SIG-M5 (cell line): ENCODE measurements around the gene LHPP.

Experiments used
- DNase-seq: peaks from one replicate; lab custom pipeline; 2025; lab: John Stamatoyannopoulos, UW

Gene LHPP

GRCh38 chr10:124644771-124645415 is 183.3 kb downstream of the LHPP start:
- no peak for DNase-seq

- no peak for DNase-seq
Measured at GRCh38 chr10:124645467-124646095, 184.0 kb downstream of the LHPP start.

GRCh38 chr10:124646483-124647352 is 185.1 kb downstream of the LHPP start:
- DNase-seq = no peak

- no peak for DNase-seq
Measured at GRCh38 chr10:124647421-124648130, 186.0 kb downstream of the LHPP start.

GRCh38 chr10:124648131-124648475 is 186.5 kb downstream of the LHPP start:
- DNase-seq = no peak

GRCh38 chr10:124648738-124649137 is 187.1 kb downstream of the LHPP start:
- DNase-seq = peak; percentile 11

- DNase-seq = no peak
Measured at GRCh38 chr10:124649214-124649613, 187.6 kb downstream of the LHPP start.

GRCh38 chr10:124650263-124650662 is 188.6 kb downstream of the LHPP start:
- DNase-seq = no peak

GRCh38 chr10:124650820-124651401 is 189.3 kb downstream of the LHPP start:
- no peak for DNase-seq

- DNase-seq = no peak
Measured at GRCh38 chr10:124651402-124651891, 189.8 kb downstream of the LHPP start.

- no peak for DNase-seq
Measured at GRCh38 chr10:124652200-124652599, 190.6 kb downstream of the LHPP start.

- no peak for DNase-seq
Measured at GRCh38 chr10:124652701-124653100, 191.1 kb downstream of the LHPP start.

- no peak for DNase-seq
Measured at GRCh38 chr10:124653311-124653710, 191.7 kb downstream of the LHPP start.

- no peak for DNase-seq
Measured at GRCh38 chr10:124653811-124654651, 192.4 kb downstream of the LHPP start.

GRCh38 chr10:124654686-124655085 is 193.1 kb downstream of the LHPP start:
- DNase-seq = no peak

- DNase-seq = no peak
Measured at GRCh38 chr10:124655191-124656112, 193.8 kb downstream of the LHPP start.

GRCh38 chr10:124656113-124656490 is 194.5 kb downstream of the LHPP start:
- no peak for DNase-seq

- DNase-seq = no peak
Measured at GRCh38 chr10:124656541-124656940, 194.9 kb downstream of the LHPP start.

GRCh38 chr10:124657806-124658205 is 196.2 kb downstream of the LHPP start:
- no peak for DNase-seq
